Keratinocyte (primary cell): ENCODE data around the gene BTG4.

Experiments used
- CTCF ChIP-seq, 3 experiments: IDR thresholded peaks in 1 of 3; conservative IDR thresholded peaks in 1 of 3; optimal IDR thresholded peaks in 1 of 3; 2 replicates in 2 of 3; 3 replicates in 1 of 3; pipeline versions ENCODE3 to v1.5.1; 2011; ENCODE audit warnings: low read length in 3 of 3, mild to moderate bottlenecking in 3 of 3, moderate library complexity in 2 of 3, control low read depth in 1 of 3, inconsistent platforms in 1 of 3; ENCODE audit not compliant: insufficient read depth in 2 of 3; ENCODE audit errors: extremely low read depth in 1 of 3
- EZH2 ChIP-seq: IDR thresholded peaks from one replicate; pipeline ENCODE4 v1.6.1; 2012; ENCODE audit warnings: inconsistent platforms, mild to moderate bottlenecking, low read length, moderate library complexity

GRCh38 chr11:111460340-111460739 is 51.8 kb downstream of the BTG4 start:
- TF ChIP-seq CTCF (optimal IDR thresholded peaks at IDR 0.05 in 1 of 3, IDR thresholded peaks at IDR 0.05 in 1 of 3, conservative IDR thresholded peaks at IDR 0.05 in 1 of 3; ENCODE audit: extremely low read depth in 1 of 3, insufficient read depth in 2 of 3, low read length in 3 of 3) (no peak), EZH2 (no peak)
